Measurements from ENCODE around the gene USP7. TPM values are rescaled to one million over a fixed set of nuclear protein-coding genes. Genes with fewer than 3 reads are reported as not detected.

USP7 gene
- total RNA-seq, 1 experiment from 2014 or later, result 228 TPM

DNA sequence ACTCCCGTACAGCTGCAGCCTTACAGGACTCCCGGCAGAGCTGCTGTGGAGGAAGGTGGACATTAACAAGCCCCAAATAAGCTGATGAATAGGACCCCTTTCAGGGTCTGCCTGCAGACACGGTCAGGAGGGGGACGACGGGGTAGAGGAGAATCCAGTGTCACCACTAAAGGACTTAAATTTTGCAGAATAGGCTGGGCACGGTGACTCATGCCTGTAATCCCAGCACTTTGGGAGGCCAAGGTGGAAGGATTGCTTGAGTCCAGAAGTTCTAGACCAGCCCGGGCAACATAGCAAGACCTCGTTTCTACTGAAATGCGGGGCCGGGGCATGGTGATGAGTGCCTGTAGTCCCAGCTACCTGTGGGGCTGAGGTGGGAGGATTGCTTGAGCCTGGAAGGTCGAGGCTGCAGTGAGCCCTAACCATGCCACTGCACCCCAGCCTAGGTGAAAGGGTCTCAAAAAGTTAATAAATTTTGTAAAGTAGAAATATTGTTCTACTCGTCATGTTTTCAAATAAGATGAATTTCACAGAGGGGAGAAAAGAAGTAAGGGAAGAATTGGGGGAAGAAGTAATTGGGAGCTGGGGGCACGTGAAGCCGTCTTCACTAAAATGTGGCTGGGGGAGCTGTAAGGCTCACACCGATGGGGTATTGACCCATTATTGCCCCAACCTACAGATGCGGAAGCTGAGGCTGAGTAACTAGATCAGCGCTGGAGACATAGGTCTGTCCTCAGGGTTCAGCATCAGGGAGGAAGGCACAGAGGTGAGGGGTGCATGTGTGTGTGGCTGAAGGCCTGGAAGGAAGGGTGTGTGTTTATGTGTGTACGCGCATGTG is 76.9 kb downstream of the USP7 start:
- Histone ChIP-seq H3K9me3 (ENCODE audit: low read depth, low read length, poor library complexity, severe bottlenecking) (no peaks in the 10 kb centered on the region), H3K36me3 (ENCODE audit: insufficient read depth, low read length, poor library complexity, severe bottlenecking) (peaks cover 25% of the 10 kb centered on the region), H3K27ac (ENCODE audit: low read depth, low read length, poor library complexity, severe bottlenecking) (no peak overlapping the region), H3K4me3 (ENCODE audit: low read depth, low read length, poor library complexity, severe bottlenecking) (no peak overlapping the region), H3K27me3 (replicated peaks; ENCODE audit: insufficient read depth, low read depth, low read length, poor library complexity) (no peaks in the 10 kb centered on the region), H3K4me1 (ENCODE audit: insufficient read depth, low read length, poor library complexity, severe bottlenecking) (no peaks in the 10 kb centered on the region)
- DNase-seq (ENCODE audit: low spot score), result no peak
- ChIA-PET CTCF (interaction anchor here (0.9 kb wide), 1 partner anchor 248 kb away, joined by 3 read pairs; no protein-coding TSS in a partner anchor), POLR2A (ENCODE audit: low non-redundant PET) (no interaction called here)
- BruUV-seq (replicated peaks), result no TSS peak
- no peak for TF ChIP-seq EZH2 (IDR thresholded peaks at IDR 0.05; ENCODE audit: borderline replicate concordance, low read depth, low read length, poor library complexity, severe bottlenecking)
- TF ChIP-seq, protein P1, sequence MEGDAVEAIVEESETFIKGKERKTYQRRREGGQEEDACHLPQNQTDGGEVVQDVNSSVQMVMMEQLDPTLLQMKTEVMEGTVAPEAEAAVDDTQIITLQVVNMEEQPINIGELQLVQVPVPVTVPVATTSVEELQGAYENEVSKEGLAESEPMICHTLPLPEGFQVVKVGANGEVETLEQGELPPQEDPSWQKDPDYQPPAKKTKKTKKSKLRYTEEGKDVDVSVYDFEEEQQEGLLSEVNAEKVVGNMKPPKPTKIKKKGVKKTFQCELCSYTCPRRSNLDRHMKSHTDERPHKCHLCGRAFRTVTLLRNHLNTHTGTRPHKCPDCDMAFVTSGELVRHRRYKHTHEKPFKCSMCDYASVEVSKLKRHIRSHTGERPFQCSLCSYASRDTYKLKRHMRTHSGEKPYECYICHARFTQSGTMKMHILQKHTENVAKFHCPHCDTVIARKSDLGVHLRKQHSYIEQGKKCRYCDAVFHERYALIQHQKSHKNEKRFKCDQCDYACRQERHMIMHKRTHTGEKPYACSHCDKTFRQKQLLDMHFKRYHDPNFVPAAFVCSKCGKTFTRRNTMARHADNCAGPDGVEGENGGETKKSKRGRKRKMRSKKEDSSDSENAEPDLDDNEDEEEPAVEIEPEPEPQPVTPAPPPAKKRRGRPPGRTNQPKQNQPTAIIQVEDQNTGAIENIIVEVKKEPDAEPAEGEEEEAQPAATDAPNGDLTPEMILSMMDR (conservative IDR thresholded peaks at IDR 0.05; ENCODE audit: low read depth, low read length), result no peak
- intact Hi-C loops (cut with micrococcal nuclease; ENCODE audit: unreplicated experiment), result no loop called here

DNA sequence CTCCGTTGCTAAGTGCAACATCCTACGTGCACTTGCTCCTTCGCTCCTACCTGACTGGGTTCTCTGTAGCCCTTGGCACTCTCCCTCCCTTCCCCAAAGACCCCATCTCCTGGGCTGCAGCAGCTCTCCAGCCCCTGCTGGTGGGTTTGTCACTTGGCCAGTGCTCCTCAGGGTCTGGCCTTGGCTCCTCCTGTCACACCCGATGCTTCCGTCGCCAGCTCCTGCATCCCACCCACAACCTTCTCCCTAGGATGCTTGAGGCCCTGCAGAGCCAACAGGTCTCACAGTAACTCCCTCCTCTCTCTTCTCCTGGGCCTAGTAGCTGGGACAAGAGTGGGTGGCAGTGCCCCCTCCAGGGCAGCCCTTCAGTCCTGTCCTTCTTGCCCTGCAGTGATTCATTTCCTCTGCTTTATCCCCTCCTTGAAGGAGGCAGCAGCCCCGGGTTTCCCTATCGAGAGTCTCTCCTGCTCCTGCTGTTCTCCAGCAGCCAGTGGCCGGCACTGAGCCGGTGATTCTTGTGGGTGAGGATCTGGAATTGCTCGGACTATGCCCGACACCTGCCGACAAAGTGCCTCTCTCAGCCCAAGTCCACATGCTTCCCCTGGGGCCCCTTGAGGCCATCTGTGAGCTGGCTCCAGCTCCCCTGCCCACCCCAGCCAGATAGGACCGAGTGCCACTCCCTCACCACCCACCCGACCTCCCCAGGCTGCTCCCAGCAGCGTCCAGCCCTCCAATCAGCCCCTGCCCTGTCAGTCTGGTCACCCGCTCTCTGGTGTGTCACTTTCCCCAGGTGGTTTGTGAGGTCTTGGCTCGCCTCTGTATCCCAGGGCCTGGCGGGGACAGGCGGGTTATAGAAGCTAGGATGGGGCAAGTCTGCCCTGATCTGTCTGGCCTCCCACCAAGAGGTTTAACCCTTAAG is 77.8 kb downstream of the USP7 start:
- POLR2A ChIA-PET (ENCODE audit: low non-redundant PET), result no interaction called here

More for the DNA sequence above, 77.8 kb downstream of the USP7 start:
- no peak for DNase-seq (ENCODE audit: low spot score)
- H3K4me1 ChIP-seq (ENCODE audit: insufficient read depth, low read length, poor library complexity, severe bottlenecking), result no peaks in the 10 kb centered on the region
- no peak overlapping the region for H3K27ac ChIP-seq (ENCODE audit: low read depth, low read length, poor library complexity, severe bottlenecking)
- no peak for TF ChIP-seq EZH2 (IDR thresholded peaks at IDR 0.05; ENCODE audit: borderline replicate concordance, low read depth, low read length, poor library complexity, severe bottlenecking)
- TF ChIP-seq, protein P1 (conservative IDR thresholded peaks at IDR 0.05; ENCODE audit: low read depth, low read length), result no peak
- no peaks in the 10 kb centered on the region for H3K27me3 ChIP-seq (replicated peaks; ENCODE audit: insufficient read depth, low read depth, low read length, poor library complexity)
- intact Hi-C loops (cut with micrococcal nuclease; ENCODE audit: unreplicated experiment), result no loop called here
- BruUV-seq (replicated peaks), result no TSS peak
- H3K4me3 ChIP-seq (ENCODE audit: low read depth, low read length, poor library complexity, severe bottlenecking), result no peak overlapping the region
- peaks cover 17% of the 10 kb centered on the region for H3K36me3 ChIP-seq (ENCODE audit: insufficient read depth, low read length, poor library complexity, severe bottlenecking)
- CTCF ChIA-PET, result interaction anchor here (0.9 kb wide), 1 partner anchor 249 kb away, joined by 3 read pairs; no protein-coding TSS in a partner anchor
- no peaks in the 10 kb centered on the region for H3K9me3 ChIP-seq (ENCODE audit: low read depth, low read length, poor library complexity, severe bottlenecking)
